Adrenal gland (tissue), 12 donors: ENCODE measurements around the gene WDCP. TPM values are rescaled to one million over a fixed set of nuclear protein-coding genes. Genes with fewer than 3 reads are reported as not detected.

Experiments
- DNase-seq, 7 donors: peaks; one replicate each; pipeline ENCODE4 v3.0.0-alpha.2; 2019 to 2020
- H3K27ac ChIP-seq, 5 donors: fragments of 200-600 bp; sonication (generic) in 4 of 5; 1 replicate in 3 of 5; 2 replicates in 2 of 5; pipeline versions ENCODE4 v1.5.1 to v1.8.0; 2016 to 2020; ENCODE audit warnings: mild to moderate bottlenecking in 1 of 5
- H3K27me3 ChIP-seq: fragments of 200-600 bp; 2 replicates; pipeline ENCODE4 v1.8.0; 2021
- H3K36me3 ChIP-seq, 2 donors: fragments of 200-600 bp; replicated peaks in 1 of 2; 1 replicate in 1 of 2; 2 replicates in 1 of 2; pipeline versions ENCODE4 v1.5.1 to v1.8.0; 2018 to 2022
- H3K4me1 ChIP-seq, 2 donors: fragments of 200-600 bp; replicated peaks in 1 of 2; 1 replicate in 1 of 2; 2 replicates in 1 of 2; pipeline versions ENCODE4 v1.5.1 to v1.8.0; 2018 to 2021
- H3K4me3 ChIP-seq, 4 donors: fragments of 200-600 bp; sonication (generic) in 3 of 4; one replicate each; pipeline ENCODE4 v1.5.1; 2016 to 2018
- H3K9me3 ChIP-seq, 3 donors: fragments of 200-600 bp; sonication (generic) in 1 of 3; replicated peaks in 1 of 3; 1 replicate in 2 of 3; 2 replicates in 1 of 3; pipeline versions ENCODE4 v1.5.1 to v1.8.0; 2016 to 2021
- CTCF ChIP-seq, 6 experiments: fragments of 450-650 bp in 4 of 6; fragments of 200-600 bp in 2 of 6; sonication (generic) in 1 of 6; IDR thresholded peaks; 1 replicate in 5 of 6; 2 replicates in 1 of 6; pipeline versions ENCODE4 v1.5.1 to v1.8.0; 2016 to 2021; ENCODE audit warnings: antibody characterized with exemption in 6 of 6, mild to moderate bottlenecking in 2 of 6, moderate library complexity in 1 of 6
- POLR2A ChIP-seq, 2 donors: fragments of 450-650 bp; IDR thresholded peaks; one replicate each; pipeline ENCODE4 v1.6.1; 2017; ENCODE audit warnings: antibody characterized with exemption in 2 of 2, mild to moderate bottlenecking in 2 of 2, moderate library complexity in 1 of 2
- WGBS, 4 donors: extraction: QIAGEN DNeasy Blood & Tissue Kit in 2 of 4; methylation state at CpG; one replicate each; pipeline versions ENCODE4 v1.1.5 to v1.1.7; 2013 to 2017; 5-methylcytosine and 5-hydroxymethylcytosine counted together
- intact Hi-C, 2 donors: fragments of 100-400 bp; cut with DNase I; formaldehyde crosslinking; loops; one replicate each; pipeline versions ENCODE4 v1.14.1 to v1.15.0; 2022 to 2023
- polyA plus RNA-seq, 3 donors: library from polyadenylated mRNA; stranded (reverse); fragments of 200-250 nt in 2 of 3; fragments of 350-450 nt in 1 of 3; fragmentation: Illumina TruSeq in 1 of 3; extraction: RNeasy Lipid Tissue Mini Kit (QIAGEN cat#74804) in 1 of 3; gene quantifications; one replicate each; pipeline ENCODE4 v1.2.3, GENCODE V29; 2013 to 2014
- total RNA-seq, 9 donors: library from RNA; depleted of rRNA in 4 of 9; stranded (reverse); fragments of >200 nt in 4 of 9; fragments of 120-200 nt in 1 of 9; fragmentation: NEBNext Ultra II Directional in 1 of 9; extraction: Animal tissue kit (Norgen Biotek cat#: 25700) in 1 of 9; gene quantifications; one replicate each; pipeline versions ENCODE4 v1.1.0 to v1.2.4, GENCODE V29; 2013 to 2023
- donor health status: healthy with polysubstance abuse.
- donor health status: Bipolar disorder and iron deficiency.
- donor health status: DM: yes; HTN: yes; CAD: no.
- donor health status: DM: no; HTN: no; CAD: no.
- donor health status: DM: no; HTN: no; CAD: no.
- donor health status: DM: yes; HTN: yes; CAD: no.

The WDCP gene
- total and polyA plus RNA-seq, 12 donors: 1.9 to 18.0 (median 11.0) TPM

GRCh38 chr2:24040511-24040910, 6.7 kb downstream of the WDCP start:
- H3K36me3 ChIP-seq: peaks cover 0 to 27% of the 10 kb centered on the region in 2 donors
- intact Hi-C loops: no loop called here
- no peak for TF ChIP-seq POLR2A (IDR thresholded peaks at IDR 0.05)
- no peak for TF ChIP-seq CTCF (IDR thresholded peaks at IDR 0.05)

GRCh38 chr2:24038786-24039499, 8.2 kb downstream of the WDCP start:
- Histone ChIP-seq H3K9me3 (no peaks in the 10 kb centered on the region), H3K4me3 (no peak overlapping the region), H3K4me1 (no peaks in the 10 kb centered on the region), H3K27me3 (no peaks in the 10 kb centered on the region), H3K36me3 (peaks cover 0 to 27% of the 10 kb centered on the region in 2 donors), H3K27ac (no peak overlapping the region)
- 87 to 95% (median 92%) methylated on average over 7 to 9 of the region's 9 CpGs for WGBS, 4 donors
- TF ChIP-seq CTCF (IDR thresholded peaks at IDR 0.05) (no peak), POLR2A (IDR thresholded peaks at IDR 0.05) (no peak)
- DNase-seq: no peak
- intact Hi-C loops: no loop called here

More at GRCh38 chr2:24040511-24040910, 6.7 kb downstream of the WDCP start:
- Histone ChIP-seq H3K4me1 (no peaks in the 10 kb centered on the region), H3K27me3 (no peaks in the 10 kb centered on the region), H3K9me3 (no peaks in the 10 kb centered on the region), H3K27ac (no peak overlapping the region), H3K4me3 (no peak overlapping the region)
- 88 to 100% (median 97%) methylated on average over 4 of the region's 4 CpGs for WGBS, 4 donors
- no peak for DNase-seq

GRCh38 chr2:24026233-24026632, 21.0 kb downstream of the WDCP start:
- Histone ChIP-seq H3K27ac (no peak overlapping the region), H3K4me1 (no peaks in the 10 kb centered on the region), H3K36me3 (peaks cover 0 to 21% of the 10 kb centered on the region in 2 donors), H3K4me3 (no peak overlapping the region), H3K9me3 (no peaks in the 10 kb centered on the region), H3K27me3 (no peaks in the 10 kb centered on the region)
- 48 to 70% (median 67%) methylated on average over 2 of the region's 2 CpGs for WGBS, 4 donors
- TF ChIP-seq POLR2A (IDR thresholded peaks at IDR 0.05): no peak
- TF ChIP-seq CTCF (IDR thresholded peaks at IDR 0.05): no peak
- DNase-seq: no peak
- intact Hi-C loops: no loop called here

- no peaks in the 10 kb centered on the region for H3K4me1 ChIP-seq
- no peak overlapping the region for H3K4me3 ChIP-seq
- TF ChIP-seq POLR2A (IDR thresholded peaks at IDR 0.05) (no peak), CTCF (IDR thresholded peaks at IDR 0.05) (no peak)
- H3K27me3 ChIP-seq: no peaks in the 10 kb centered on the region
- H3K9me3 ChIP-seq: no peaks in the 10 kb centered on the region
- H3K27ac ChIP-seq: no peak overlapping the region
- WGBS, 4 donors: 91 to 96% (median 93%) methylated on average over 14 to 17 of the region's 17 CpGs
- DNase-seq: no peak
- peaks cover 0 to 12% of the 10 kb centered on the region in 2 donors for H3K36me3 ChIP-seq
- intact Hi-C loops: no loop called here
Measured at GRCh38 chr2:24024996-24025663, 22.1 kb downstream of the WDCP start.
